HG03045 (cell line): ENCODE measurements around the gene FRMD8.
A peak's percentile ranks its signal among the peaks of the same experiment; 100 is the strongest.
"Not testable (repeated sequence)": the region's sequence is repeated elsewhere in the genome, so short reads cannot be mapped to it uniquely, and the experiment has no call there.

Source experiments
- ATAC-seq: cut with Tn5 transposase; IDR thresholded peaks from one replicate; pipeline ENCODE4 v1.9.1; 2021; ENCODE audit warnings: mild to moderate bottlenecking, moderate library complexity; ENCODE audit not compliant: unreplicated experiment

FRMD8 gene

DNA sequence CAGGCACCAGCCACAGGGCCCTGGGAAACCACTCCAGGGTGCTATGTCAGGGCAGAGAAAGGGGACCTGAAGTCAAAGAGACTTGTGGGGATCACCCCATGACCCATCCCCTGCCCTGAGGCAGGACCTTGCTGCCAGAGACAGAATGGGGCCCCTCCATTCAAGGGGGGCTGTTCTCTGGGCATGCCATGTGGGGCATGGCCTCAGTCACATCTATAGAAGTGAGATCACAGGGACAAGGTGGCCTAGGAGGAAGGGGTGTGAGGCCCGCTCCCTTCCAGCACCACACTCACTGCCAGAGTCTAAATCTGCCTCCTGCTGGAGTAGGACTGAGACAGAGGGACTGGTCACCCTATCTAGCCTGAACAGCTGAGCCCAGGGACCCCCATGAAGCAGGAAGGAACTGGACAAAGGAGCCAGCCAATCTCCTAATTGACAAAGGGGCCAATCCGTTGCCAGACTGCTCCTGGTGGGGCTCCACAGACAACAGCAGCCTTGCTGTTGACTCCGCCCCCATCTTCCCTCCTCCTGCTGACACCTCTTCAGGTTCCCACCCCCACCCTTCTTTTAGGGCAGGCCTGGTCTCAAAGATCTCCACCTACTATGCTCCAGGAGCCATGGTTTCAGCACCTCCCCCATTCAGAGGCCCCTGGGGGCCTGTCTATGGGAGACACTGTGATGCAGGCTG is 62.1 kb downstream of the FRMD8 start:
- no peak for ATAC-seq

DNA sequence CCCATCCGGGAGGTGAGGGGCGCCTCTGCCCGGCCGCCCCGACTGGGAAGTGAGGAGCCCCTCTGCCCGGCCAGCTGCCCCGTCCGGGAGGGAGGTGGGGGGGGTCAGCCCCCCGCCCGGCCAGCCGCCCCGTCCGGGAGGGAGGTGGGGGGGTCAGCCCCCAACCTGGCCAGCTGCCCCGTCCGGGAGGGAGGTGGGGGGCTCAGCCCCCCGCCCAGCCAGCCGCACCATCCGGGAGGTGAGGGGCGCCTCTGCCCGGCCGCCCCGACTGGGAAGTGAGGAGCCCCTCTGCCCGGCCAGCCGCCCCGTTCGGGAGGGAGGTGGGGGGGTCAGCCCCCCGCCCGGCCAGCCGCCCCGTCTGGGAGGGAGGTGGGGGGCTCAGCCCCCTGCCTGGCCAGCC is 64.9 kb downstream of the FRMD8 start:
- not testable (repeated sequence) for ATAC-seq

GRCh38 chr11:65452259-65452658 is 65.8 kb downstream of the FRMD8 start:
- not testable (repeated sequence) for ATAC-seq

- no peak for ATAC-seq
These were observed 66.5 kb downstream of the FRMD8 start for GRCh38 chr11:65452806-65453490.

DNA sequence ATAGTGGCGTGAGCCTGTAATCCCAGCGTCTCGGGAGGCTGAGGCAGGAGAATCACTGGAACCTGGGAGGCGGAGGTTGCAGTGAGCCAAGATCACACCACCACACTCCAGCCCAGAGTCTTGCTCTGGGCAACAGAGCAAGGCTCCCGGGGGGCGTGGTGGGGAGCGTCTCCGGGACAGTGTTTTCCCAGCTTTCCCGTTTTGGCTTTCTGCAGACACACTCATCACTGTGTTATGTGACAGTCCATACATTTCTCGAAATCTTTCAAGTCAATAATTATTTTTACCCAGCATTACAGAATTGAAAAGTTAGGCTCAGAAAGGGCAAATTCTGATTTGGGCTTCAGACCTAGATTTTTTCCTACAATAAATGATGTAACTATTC is 67.9 kb downstream of the FRMD8 start:
- no peak for ATAC-seq

- peak; percentile 88 for ATAC-seq
These were observed 68.4 kb downstream of the FRMD8 start for GRCh38 chr11:65454696-65455456.

DNA sequence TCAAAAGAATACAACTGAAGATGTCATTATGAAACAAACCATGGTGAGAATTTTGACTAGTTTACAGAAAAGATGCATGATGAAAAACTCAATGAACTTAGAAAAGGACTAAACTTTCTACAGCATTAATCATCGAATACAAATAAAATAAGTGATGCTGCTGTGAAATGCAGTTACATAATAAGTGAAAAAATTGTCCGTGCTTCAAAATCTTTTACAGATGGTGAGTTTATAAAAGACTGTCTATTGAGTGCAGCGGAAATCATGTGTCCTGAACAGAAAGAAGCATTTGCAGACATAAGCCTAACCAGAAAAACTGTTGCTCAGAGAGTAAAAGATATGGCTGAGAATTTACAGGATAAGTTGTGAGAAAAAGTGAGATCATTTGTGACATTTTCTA is 70.0 kb downstream of the FRMD8 start:
- no peak for ATAC-seq

- no peak for ATAC-seq
These were observed 73.1 kb downstream of the FRMD8 start for GRCh38 chr11:65459552-65459951.
